HG02623 (cell line): Measurements from ENCODE around the gene MATN3.

ENCODE experiments used
- ATAC-seq: cut with Tn5 transposase; IDR thresholded peaks from one replicate; pipeline ENCODE4 v1.9.1; 2021; ENCODE audit warnings: moderate library complexity; ENCODE audit not compliant: unreplicated experiment

Gene MATN3

DNA sequence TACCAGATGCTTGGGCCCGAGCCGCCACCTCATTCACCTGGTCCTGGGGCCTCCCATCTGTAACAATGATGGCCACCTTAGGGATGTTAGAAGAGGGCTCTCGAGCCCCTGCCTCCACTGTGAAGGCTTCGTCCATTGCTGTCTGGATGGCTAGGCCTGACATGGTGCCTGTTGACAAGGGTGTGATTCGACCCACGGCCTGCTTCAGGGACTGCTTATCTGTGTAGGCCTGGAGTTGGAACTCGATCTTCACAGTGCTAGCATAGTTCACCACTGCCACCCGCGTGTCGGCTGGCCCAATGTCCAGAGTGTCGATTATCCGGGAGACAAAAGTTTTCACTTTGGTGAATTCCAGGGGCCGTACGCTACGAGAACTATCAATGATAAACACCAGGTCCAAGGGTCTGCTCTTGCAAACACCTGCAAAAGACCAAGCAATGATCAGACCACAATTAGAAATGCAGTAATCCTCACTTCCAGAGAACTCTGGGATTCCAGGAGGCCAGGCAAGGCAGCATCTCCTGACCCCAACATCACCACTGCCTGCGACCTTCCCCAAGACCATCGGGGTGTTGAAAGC is 6.5 kb downstream of the MATN3 start:
- no peak for ATAC-seq

DNA sequence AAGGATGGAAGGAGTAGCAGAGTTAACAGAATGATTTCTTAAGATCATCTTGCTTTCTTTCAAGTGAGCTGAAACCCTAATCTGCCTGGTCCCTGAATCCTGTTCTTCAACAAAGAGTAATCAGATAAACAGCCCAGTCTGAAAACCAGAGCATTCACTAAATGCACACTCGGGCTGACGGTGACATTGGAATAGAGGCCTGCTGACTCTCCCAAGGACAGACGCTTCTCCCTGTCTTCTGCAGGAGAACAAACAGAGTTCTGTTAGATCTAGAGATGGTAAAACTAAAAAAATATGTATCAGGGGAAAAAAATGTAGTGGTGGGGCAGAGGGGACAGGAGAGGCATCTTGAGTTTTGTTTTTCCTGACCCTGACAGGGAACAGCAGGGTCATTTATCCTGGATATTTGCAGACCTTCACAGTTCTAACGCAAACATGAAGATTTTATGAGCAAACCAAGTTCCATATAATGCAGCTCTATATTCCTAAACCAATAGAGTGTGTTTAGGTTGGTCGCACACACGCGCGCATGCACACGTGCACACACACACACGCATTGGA is 7.3 kb downstream of the MATN3 start:
- ATAC-seq = no peak

DNA sequence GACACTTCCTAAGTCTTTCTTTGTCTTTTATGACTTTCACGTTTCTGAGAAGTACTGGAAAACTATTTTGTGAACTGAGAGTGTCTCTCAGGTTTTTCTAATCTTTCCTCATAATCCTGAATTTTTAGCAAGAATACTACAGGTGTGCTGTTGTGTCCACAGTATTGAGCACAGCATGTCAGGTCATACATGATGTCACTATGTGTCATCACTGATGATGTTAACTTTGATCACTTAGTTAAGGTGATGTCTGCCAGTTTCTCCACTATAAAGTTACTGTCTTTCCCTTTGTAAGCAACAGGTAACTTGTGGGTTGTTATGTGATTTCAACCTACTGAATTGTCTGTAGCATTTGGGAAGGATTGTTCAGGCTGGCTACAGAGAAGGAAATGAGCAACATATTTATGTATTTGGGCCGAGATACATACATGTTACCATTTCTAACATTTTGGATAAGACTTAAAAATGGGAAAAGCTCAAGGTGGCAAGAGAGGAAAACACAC is 11.1 kb downstream of the MATN3 start:
- no peak for ATAC-seq

DNA sequence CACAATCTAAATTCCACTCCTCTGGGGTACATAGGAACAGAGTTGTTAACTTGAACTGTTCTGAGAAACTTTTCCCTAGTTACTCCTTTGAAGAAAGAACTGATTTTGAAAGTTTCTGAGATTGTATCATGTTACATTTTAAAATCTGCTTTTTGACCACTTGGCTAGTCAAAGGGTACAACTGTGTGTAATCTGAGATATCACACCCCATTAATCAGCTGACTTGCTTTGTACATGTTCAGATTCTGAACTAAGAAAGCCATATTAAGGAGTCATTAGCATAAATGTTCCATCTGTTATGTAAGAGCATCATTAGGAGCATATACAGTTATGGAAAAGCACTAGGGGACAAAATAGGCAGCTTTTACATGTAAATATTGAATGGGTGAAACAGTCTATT is 18.7 kb downstream of the MATN3 start:
- ATAC-seq = no peak

DNA sequence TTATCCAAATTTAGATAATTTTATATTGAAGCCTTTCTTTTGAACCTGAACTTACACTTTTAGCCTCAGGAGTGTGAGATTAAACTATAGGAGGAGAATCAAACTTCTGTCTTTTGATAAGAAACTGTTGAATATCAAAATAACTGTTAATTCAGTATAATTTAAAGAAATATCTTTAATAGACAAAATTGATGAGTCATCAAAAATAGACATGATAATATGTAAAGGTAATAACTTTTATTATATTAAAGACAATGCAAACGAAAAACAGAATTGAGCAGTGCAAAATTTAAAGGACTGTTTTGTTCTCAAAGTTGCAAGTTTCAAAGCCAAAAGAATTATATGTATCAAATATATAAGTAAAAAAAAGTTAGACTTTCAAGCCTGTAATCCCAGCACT is 20.6 kb downstream of the MATN3 start:
- no peak for ATAC-seq

DNA sequence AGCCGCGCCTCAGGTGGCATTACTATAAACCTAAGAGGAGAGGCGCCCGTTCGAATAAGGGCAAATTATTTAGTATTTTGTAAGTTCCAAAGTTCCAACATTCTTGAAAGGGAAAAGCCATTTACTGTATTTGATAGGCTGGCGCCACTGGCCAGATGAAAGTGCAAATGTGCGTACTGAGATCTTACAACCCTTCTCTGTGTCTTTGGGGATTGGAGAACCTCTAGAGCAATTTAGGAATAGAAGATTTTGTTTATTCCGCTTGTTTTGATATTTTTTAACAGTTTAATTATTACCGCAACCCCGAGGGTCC is 22.1 kb downstream of the MATN3 start:
- ATAC-seq = no peak

DNA sequence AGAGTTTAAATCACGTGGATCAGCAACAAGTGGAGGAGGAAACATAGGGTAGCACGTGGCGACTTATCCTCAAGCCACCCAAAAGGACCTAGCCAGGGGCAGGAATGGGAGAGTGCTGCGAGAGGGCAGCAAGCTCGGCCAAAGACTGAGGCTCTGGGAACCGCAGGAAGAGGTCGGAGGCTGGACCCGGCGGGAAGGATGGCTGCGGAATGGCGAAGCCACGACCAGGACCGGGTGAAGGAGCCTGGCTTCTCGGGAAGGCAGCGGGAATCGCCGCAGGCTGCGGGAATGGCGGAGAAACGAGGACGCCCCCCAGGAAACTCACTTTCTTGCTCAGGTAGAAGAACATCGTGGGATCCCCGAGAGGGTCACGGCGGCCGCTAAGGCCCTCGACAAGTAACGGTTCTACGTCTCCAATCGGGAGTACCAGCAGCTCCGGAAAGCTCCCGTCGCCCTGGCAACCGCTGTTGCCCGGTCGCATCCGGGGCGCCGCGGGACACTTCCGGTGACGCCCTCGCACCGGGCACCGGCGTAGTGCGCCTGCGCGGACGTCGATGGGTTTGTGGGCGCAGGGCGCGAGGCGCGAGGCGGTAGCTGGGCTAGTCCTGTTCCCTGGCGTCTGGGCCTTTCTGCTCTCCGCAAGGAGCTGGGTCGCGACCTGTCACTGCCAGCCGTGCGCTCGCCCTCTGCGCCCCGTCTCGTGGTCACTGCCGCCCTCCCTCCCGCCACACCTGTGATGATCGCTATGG is 22.6 kb downstream of the MATN3 start, which contains the start of gene WDR35:
WDR35 (minus strand) TSS at position 439 of the 749 bp plus-strand sequence; CDS start at position 349, 90 bp downstream.
- peak; percentile 91 for ATAC-seq

DNA sequence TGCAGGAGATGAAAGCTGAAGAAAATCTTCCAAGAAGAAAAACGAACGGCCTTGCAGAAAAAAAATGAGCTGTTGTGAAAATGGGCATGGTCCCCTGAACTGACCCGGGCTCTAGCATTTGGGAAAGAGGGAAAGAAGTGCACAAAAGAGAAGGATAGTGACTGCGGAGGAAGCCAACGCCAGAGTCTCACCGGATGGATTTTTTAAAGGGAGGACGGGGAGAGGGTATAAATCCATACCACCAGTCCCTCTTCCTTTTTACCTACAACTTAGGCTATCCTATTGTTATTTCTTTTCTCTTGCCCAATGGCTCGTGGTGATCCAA is 23.2 kb downstream of the MATN3 start:
- ATAC-seq = no peak

DNA sequence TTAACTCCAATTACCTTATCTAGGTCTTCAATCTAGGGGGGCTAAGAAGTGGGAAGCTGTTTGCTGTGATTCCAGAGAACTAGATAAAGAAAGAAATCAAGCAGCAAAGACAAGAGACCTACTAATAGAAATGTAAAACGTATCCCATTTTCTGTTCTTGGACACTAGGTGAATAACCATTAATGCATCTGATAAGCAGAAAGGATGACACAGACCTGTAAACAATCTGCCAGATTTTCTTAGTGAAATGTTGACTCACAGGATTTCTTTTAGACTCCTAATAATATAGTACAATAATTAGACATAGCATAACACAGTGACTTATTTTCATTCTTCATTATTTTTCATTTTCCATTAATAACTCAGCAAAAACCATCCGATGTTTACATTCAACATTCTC is 23.9 kb downstream of the MATN3 start:
- ATAC-seq = no peak

DNA sequence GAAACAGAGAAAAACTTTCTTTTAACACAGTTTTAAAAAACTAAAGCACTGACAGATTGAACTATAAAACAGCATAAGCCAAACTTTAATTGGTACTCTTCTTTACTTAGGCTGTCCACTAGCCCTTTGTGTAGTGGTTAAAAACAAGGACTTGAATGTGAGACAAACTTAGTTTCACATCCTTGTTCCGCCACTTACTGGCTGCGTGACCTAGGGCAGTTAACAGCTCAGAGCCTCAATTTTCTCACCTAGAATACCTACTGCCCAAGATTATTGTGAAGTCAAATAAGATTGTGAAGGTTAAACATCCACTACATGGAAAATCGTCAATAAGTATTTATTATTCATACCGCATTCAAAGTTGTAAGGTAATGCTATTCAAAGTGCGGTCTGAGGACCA is 24.5 kb downstream of the MATN3 start:
- peak; percentile 50 for ATAC-seq

DNA sequence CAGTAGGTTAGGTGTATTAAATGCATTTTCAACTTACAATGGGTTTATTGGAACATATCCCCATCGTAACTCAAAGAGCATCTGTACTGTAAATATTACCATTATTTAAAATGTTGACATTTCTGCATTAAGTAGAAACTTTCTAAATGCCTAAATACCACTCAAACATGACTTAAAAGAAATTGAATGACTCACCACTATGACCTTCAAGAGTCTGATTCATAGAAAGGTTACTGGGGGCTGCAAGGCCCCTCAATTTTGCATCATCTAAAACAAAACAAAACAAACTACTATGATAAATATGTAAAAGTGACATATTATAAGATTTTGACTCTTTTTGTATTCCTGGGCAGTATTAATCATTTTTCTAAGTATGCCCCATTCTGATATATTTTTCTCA is 30.2 kb downstream of the MATN3 start:
- no peak for ATAC-seq

DNA sequence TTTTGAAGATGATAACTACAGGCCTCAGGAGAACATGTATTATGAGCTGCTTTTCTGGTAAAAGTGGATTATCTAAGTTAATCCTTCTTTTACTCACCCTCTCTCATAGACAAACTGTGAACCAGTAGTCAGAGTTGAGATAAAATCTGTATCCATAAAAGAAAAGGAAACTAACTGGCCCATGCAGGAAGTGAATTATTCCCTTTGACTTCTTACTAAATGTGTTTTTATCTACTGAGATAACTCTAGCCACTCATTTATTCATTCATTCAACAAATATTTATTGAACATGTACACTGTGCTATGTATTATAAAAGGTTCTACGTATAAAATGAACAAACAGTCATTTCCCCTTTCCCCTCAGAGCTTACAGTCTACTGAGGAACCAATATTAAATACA is 32.5 kb downstream of the MATN3 start:
- ATAC-seq = no peak

DNA sequence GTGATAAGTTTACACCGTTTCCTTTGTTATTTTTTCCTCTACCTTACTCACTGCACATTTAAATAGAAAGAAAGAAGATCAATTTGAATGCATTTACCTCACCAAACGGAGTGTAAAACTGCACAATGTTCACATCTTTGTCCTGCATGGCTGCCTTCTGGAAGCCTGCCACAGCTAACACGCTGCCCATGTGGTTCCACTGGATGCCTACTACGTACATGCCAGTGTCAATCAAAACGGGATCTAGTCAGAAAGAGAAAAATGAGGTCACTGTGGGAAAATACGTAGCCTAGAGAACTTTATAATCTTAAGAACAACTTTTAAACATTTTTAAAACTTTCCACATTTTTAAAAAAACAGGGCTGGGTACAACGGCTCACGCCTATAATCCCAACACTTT is 39.0 kb downstream of the MATN3 start:
- ATAC-seq = no peak

DNA sequence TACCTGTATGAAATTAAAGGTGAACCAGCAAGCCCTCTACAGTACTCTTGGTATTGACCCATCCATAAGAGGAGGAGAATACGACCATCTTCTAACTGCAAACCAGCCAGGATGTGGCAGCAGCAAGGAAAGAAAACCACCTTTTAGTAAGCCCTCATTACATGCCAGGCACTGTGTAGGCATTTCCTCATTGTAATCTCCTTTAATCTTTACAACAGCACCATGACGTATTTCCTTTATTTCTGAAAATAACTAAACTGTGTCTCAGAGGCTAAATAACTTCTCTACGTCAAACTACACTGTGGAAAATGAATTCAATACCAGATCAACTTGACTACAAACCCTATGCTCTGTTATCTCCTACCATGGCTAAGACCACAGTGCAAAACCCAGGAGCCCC is 40.8 kb downstream of the MATN3 start:
- no peak for ATAC-seq

DNA sequence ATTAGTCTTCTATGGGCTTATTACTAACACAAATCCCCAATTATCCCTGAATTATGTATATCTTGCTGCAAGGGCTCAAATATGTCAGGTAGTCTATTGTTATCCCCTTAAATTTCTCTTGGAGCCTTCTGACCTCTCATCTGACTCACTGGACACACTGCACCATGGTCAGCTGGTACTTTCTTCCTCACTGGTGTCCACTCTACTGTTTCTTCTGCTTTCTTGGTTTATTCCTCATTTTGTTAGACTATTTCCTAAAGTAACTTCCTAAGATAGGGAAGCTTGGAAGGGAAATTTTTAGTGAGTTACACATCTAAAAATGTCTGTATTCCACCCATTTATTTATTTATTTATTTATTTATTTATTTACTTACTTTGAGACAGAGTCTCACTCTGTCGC is 49.1 kb downstream of the MATN3 start:
- no peak for ATAC-seq

DNA sequence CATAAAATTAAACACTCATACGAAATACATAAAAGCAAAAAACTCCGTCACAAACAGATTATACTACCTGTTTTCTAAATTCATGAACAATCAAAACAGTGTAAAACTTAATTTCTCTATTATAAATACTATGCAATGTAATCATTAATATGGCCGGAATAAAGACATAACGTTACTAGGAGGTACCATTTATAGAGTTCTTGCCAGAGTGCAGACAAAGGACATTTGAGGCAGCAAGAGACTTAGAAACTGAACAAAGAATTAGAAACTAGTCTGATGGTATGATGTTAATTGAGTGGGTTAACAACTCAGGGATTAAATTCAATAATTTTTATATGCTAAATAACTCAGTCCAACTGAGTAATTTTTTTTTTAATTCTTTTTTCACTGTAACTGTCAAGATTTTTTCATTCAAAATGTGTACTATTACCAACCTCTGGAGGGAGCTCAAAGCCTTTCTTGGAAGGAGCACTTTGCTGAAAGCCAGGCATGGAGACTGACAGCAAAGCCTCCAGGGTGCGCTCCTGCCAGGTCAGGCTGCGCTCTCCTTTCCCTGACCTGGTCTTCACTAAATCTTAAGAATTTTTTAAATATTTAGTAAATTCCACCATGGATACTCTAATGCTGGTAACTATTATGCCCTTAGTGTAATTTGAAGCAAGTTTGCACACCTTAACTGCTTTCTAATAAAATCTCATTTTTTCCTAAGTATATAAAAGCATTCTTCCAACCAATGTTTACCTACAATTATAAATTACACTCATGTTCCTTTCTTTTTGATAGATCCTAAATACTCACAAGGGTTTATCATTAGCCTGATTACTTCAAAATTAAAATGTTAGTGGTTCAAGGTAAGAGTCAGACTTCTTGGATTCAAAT is 56.7 kb downstream of the MATN3 start:
- ATAC-seq = peak; percentile 73

DNA sequence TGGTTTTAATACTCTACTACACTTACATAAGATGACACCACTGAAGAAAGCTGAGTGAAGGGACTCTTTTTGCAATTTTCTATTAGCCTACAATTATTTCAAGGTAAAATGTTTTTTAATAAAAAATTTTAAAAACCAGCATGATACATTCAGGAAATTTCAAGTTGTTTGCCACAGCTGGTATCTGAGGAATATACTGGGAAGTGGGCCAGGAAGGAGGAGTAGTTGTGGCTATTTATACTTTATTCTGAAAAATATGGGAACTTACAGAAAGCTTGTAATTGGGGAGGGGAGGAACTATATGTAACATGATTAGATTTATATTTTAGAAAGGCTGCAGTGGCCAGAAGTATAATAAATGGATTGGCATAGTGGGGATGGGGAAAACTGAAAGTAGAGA is 63.4 kb downstream of the MATN3 start:
- ATAC-seq = no peak

DNA sequence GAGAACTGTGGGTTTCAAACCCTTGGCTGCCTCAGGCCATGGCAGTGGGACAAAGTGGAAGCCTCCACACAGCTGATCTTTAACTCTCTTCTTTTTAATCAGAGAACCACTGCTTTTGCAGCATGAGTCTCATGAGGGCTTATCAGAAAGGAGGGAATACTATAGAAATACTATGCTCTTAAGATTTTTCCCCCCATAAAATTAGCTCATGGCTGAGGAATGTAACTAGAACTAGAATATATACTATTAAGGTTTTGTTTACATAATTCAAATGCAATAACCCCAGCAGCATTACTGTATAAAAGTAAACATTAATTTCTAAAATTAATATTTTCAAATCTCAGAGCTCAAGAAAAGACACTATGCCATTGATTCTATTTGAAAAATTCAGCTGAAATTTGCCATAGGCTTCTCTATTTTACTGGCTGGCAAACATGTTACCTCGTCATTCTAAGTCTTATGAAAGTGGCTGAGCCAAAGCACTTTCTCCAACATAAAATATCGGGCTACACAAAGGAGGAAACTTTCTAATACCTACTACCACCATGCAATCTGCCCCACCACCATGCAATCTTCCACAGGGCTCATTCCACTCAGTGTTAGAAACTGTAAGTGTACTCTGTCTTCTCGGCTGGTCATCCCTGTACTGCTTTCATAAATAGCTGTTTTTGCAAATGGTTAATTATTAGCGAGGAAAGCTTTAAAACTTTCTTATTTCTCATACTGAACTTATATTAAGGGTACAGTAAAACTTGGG is 65.1 kb downstream of the MATN3 start:
- no peak for ATAC-seq

DNA sequence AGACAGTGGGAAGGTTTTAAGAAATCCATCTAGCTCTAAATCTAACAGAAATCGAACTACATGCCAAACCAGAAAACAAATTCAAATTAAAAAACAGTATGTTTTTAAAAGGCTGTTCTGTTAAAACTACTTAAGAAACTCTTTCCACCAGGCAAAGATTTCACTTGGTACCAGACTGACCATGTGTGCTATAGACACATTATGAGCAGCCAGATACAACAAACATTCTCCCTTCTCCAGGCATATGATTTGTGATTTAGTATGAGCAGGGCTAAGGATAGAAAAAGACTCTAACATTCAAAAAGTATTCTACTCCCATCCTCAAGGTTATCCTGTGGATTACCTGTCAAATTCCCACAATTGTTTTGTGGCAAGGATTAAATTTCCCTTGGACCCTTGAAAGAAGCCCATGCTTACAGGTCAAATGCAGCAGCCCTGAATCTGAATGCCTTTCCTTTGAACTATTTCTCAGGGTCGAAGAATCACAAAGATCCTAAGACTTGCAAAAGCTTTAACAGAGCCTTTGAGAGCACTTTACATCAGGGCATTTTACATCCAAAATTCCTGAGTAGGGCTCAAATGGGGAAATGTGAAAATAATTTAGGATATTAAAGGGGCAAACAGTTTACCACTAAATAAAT is 68.1 kb downstream of the MATN3 start:
- ATAC-seq = no peak

DNA sequence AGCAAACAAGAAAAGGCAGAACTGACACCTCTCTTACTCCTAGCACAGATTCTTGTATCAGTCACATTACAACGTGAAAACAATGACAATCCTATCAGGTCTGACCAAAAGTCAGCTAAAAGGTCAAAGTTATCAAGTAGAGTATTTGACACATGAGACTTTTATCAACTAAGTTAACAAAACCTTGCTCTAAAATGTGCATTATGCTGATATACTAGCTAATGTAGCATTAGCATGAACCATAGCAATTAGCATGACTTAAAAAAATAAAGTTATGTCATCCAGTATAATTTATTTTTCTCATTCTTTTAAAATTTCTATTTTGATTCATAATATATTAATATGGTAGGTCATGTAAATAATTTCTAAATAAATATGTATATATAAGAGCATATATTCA is 69.3 kb downstream of the MATN3 start:
- no peak for ATAC-seq
